ENCODE results near the gene FALEC.

DNA sequence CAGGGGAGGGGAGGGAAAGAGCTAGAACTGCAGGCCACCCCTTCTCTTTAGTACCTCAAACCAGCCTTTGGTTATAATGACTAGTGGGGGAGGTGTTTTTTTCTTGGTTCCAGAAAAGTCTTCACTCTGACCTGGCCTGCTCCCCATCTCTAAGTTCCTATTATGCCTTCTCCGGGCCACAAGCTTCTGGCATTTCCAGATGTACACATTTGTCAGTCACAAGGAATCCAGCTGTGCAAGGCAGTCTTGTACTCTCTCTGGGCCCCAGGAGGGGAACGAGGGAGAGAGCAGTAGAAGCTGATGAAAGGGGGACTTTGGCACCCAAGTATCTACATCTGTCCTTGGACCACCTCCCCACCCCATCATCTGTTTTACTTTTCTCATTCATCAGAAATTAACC, 2.7 kb upstream of the FALEC start:
- no peak for TF ChIP-seq CTCF (IDR thresholded peaks at IDR 0.05; ENCODE audit: insufficient read depth, low read length, poor library complexity, severe bottlenecking)
- no peak for TF ChIP-seq EZH2phosphoT487 (conservative IDR thresholded peaks at IDR 0.05; ENCODE audit: low read length)
